ENCODE results near the gene GPR34.

- TF ChIP-seq, protein P1, sequence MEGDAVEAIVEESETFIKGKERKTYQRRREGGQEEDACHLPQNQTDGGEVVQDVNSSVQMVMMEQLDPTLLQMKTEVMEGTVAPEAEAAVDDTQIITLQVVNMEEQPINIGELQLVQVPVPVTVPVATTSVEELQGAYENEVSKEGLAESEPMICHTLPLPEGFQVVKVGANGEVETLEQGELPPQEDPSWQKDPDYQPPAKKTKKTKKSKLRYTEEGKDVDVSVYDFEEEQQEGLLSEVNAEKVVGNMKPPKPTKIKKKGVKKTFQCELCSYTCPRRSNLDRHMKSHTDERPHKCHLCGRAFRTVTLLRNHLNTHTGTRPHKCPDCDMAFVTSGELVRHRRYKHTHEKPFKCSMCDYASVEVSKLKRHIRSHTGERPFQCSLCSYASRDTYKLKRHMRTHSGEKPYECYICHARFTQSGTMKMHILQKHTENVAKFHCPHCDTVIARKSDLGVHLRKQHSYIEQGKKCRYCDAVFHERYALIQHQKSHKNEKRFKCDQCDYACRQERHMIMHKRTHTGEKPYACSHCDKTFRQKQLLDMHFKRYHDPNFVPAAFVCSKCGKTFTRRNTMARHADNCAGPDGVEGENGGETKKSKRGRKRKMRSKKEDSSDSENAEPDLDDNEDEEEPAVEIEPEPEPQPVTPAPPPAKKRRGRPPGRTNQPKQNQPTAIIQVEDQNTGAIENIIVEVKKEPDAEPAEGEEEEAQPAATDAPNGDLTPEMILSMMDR (IDR thresholded peaks at IDR 0.05): no peak
- no peak for TF ChIP-seq EZH2 (IDR thresholded peaks at IDR 0.05; ENCODE audit: borderline replicate concordance, insufficient read depth, low read depth, low read length, poor library complexity, severe bottlenecking)
Measured at GRCh38 chrX:41686788-41687187, 2.0 kb upstream of the GPR34 start.

All from B cell (primary cell).